ENCODE data around the gene GUK1.

GUK1 gene

DNA sequence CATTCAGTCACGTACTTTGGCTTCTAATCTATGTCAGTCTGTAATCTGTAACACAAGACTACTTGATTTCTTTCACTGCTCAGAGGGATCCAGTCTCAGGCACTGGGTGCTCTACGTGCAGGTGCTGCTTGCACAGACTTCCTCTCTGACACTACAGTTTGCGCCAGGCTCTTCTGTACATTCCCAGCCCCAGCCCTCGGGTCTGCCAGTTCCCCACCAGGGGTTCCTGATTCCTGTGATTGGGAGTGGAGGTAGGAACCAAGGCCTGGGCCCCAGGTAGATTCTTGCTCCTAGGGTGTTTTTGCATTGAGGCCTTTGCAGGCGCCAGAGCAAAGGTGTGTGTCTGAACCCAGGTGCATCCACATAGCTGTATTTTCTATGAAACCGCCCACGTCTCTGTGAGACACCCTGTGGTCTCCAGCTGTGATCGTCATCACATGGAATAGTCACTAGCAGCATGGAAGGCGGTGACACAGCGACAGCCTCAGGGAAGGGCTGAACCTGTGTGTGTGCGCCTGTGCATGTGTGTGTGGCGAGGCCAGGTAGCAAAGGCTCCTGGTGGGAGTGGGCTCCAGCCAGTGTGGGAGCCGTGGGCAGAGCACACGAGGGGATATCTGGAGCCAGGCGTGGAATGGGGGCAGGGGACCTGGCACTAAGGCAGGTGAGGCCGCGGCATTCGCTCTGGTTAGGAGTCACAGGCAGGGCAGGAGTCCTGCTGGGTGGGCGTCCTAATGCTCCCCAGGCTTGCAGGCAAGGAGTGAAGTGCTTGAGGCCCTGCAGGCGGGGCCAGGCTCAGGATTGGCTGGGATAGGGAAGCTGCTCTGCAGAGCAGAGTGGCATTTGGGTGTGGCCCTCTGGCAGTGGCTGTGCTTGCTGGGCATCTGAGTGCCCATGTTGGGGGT, 14.8 kb downstream of the GUK1 start:
- H3K4me3 ChIP-seq (ENCODE audit: low read depth in 1 of 2, low read length in 1 of 2), result no peak overlapping the region
- TF ChIP-seq, protein P1, sequence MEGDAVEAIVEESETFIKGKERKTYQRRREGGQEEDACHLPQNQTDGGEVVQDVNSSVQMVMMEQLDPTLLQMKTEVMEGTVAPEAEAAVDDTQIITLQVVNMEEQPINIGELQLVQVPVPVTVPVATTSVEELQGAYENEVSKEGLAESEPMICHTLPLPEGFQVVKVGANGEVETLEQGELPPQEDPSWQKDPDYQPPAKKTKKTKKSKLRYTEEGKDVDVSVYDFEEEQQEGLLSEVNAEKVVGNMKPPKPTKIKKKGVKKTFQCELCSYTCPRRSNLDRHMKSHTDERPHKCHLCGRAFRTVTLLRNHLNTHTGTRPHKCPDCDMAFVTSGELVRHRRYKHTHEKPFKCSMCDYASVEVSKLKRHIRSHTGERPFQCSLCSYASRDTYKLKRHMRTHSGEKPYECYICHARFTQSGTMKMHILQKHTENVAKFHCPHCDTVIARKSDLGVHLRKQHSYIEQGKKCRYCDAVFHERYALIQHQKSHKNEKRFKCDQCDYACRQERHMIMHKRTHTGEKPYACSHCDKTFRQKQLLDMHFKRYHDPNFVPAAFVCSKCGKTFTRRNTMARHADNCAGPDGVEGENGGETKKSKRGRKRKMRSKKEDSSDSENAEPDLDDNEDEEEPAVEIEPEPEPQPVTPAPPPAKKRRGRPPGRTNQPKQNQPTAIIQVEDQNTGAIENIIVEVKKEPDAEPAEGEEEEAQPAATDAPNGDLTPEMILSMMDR (IDR thresholded peaks at IDR 0.05), result no peak
- peaks cover 15% of the 10 kb centered on the region for H3K27me3 ChIP-seq
- peaks cover 3% of the 10 kb centered on the region for H3K36me3 ChIP-seq
- no peaks in the 10 kb centered on the region for H3K4me1 ChIP-seq (ENCODE audit: control insufficient read depth in 1 of 2, insufficient read depth in 1 of 2, low read depth in 1 of 2, low read length in 1 of 2)
- H3K27ac ChIP-seq, result no peak overlapping the region
- H3K9me3 ChIP-seq, result no peaks in the 10 kb centered on the region

DNA sequence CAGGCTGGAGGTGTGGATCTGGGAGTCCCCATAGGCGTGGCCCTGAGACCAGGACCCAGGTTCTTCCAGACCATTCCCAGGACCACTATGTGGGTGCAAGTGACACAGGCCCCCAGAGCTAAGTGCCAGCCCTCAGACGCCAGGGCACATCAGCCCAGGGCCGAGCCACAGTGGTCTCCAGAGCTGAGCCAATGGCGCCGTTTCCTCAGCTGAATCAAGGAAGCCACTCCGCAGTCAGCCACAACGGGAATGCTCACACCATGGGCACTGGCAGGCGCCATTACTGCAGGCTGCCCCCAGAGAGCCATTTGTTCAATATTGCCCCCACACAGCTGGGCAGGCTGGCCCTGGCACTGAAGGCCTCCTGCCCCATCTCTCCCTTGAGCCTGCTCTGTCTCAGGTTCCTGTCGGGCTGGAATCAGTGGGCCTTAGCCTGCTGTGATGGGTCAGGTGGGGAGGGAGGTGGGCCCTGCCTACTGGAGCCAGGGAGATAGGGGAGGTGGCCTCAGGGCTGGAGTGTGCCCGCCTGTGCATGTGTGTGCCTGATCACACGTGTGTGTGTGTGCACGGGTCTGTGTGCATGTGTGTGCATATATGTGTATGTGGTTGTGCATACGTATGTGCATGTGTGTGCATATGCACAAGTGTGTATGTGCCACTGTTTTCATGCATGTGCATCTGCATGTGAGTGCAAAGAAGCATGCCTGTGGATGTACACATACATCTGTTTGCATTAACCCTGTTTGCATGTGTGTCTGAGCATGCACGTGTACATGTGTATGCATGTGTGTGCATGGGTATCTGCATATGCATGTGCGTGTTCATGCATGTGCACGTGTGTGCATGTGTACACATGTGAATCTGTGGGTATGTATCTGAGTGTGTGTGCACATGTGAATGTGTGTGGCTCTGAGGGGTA, 15.8 kb downstream of the GUK1 start:
- TF ChIP-seq, protein P1 (IDR thresholded peaks at IDR 0.05), result no peak
- H3K9me3 ChIP-seq, result no peaks in the 10 kb centered on the region
- no peaks in the 10 kb centered on the region for H3K36me3 ChIP-seq
- H3K27ac ChIP-seq, result no peak overlapping the region
- no peak overlapping the region for H3K4me3 ChIP-seq (ENCODE audit: low read depth in 1 of 2, low read length in 1 of 2)
- peaks cover 20% of the 10 kb centered on the region for H3K27me3 ChIP-seq
- H3K4me1 ChIP-seq (ENCODE audit: control insufficient read depth in 1 of 2, insufficient read depth in 1 of 2, low read depth in 1 of 2, low read length in 1 of 2), result no peaks in the 10 kb centered on the region

DNA sequence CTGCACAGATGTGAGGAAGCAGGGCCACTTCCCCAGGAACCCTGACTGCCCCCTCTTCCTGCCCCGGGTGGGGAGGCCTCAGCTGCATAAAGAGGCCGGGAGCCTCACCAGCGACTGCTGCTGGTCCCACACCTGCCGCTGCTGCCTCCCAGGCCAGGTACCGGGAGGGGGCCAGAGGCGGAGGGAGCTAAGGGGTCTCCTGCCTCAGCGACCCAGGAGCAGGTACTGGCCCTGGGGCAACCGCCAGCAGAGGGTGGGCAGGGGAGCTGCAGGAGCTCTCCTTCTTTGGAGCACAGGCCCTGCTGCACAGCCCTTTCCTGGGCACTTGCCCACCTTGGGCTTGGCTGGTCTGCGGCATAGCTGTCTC, 16.4 kb downstream of the GUK1 start:
- Histone ChIP-seq H3K27me3 (peaks cover 26% of the 10 kb centered on the region), H3K4me3 (ENCODE audit: low read depth in 1 of 2, low read length in 1 of 2) (no peak overlapping the region), H3K36me3 (no peaks in the 10 kb centered on the region), H3K4me1 (ENCODE audit: control insufficient read depth in 1 of 2, insufficient read depth in 1 of 2, low read depth in 1 of 2, low read length in 1 of 2) (no peaks in the 10 kb centered on the region), H3K9me3 (no peaks in the 10 kb centered on the region), H3K27ac (no peak overlapping the region)
- TF ChIP-seq, protein P1 (IDR thresholded peaks at IDR 0.05), result no peak

DNA sequence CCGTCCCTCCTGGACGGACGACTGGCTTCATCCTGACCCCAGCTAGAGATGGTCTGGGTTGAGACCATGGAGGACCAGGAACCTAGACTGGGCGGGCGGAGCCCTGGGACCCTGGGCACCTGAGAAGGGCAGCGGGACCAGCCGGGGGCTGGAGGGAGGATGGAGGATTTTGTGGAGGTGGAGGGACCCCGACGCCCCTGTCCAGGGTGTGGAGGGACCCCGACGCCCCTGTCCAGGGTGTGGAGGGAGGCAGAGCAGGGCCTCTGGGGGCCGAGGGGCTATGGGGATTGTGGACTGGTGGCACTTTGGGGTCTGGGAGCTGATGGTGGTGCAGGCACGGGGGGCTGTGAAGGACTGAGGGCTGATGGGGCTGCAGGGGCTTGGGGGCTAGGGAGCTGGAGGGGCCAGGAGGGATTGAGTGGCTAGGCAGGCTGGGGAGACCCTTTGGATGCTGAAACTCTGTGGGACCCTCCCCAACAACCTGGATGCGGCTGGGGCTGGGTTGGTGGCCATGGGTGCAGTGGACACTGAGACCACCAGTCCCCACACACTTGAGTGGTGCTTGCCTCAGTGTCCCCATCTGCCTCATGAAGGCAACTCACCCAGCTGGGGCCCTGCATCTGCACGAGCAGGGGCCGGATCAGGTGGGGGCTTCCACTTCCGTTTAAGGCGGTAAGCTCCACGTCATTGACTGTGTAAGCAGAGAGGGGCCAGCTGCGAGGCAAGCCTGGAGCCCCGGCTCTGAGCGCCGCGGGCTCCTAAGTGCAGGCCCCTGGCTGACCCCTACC, 17.1 kb downstream of the GUK1 start:
- no peak overlapping the region for H3K27ac ChIP-seq
- no peaks in the 10 kb centered on the region for H3K9me3 ChIP-seq
- no peak overlapping the region for H3K4me3 ChIP-seq (ENCODE audit: low read depth in 1 of 2, low read length in 1 of 2)
- H3K4me1 ChIP-seq (ENCODE audit: control insufficient read depth in 1 of 2, insufficient read depth in 1 of 2, low read depth in 1 of 2, low read length in 1 of 2), result no peaks in the 10 kb centered on the region
- TF ChIP-seq, protein P1 (IDR thresholded peaks at IDR 0.05), result no peak
- no peaks in the 10 kb centered on the region for H3K36me3 ChIP-seq
- peaks cover 33% of the 10 kb centered on the region for H3K27me3 ChIP-seq

DNA sequence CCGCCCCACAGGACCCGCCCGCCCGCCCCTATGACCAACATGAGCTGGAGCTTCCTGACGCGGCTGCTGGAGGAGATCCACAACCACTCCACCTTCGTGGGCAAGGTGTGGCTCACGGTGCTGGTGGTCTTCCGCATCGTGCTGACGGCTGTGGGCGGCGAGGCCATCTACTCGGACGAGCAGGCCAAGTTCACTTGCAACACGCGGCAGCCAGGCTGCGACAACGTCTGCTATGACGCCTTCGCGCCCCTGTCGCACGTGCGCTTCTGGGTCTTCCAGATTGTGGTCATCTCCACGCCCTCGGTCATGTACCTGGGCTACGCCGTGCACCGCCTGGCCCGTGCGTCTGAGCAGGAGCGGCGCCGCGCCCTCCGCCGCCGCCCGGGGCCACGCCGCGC, 17.6 kb downstream of the GUK1 start:
- no peak overlapping the region for H3K27ac ChIP-seq
- H3K36me3 ChIP-seq, result no peaks in the 10 kb centered on the region
- TF ChIP-seq, protein P1 (IDR thresholded peaks at IDR 0.05), result no peak
- no peak overlapping the region for H3K4me3 ChIP-seq (ENCODE audit: low read depth in 1 of 2, low read length in 1 of 2)
- no peaks in the 10 kb centered on the region for H3K9me3 ChIP-seq
- peaks cover 39% of the 10 kb centered on the region for H3K27me3 ChIP-seq
- no peaks in the 10 kb centered on the region for H3K4me1 ChIP-seq (ENCODE audit: control insufficient read depth in 1 of 2, insufficient read depth in 1 of 2, low read depth in 1 of 2, low read length in 1 of 2)
